C4-2B (cell line): ENCODE results near the gene NEU4.

ENCODE experiments used
- H3K27ac ChIP-seq: fragments of 450-650 bp; 2 replicates; pipeline ENCODE4 v1.5.1; 2017
- CTCF ChIP-seq: fragments of 450-650 bp; conservative IDR thresholded peaks from 2 replicates; pipeline ENCODE4 v1.5.1; 2017; ENCODE audit warnings: mild to moderate bottlenecking
- ZFX ChIP-seq: fragments of 450-650 bp; IDR thresholded peaks from 2 replicates; pipeline ENCODE4 v1.6.1; 2017

NEU4 gene

GRCh38 chr2:241861264-241861663 lies 52.3 kb downstream of the NEU4 start:
- TF ChIP-seq CTCF = no peak
- TF ChIP-seq ZFX = no peak

GRCh38 chr2:241862093-241862492 lies 53.1 kb downstream of the NEU4 start:
- no peak overlapping the region for H3K27ac ChIP-seq
- TF ChIP-seq CTCF = no peak
- no peak for TF ChIP-seq ZFX

More at GRCh38 chr2:241861264-241861663, 52.3 kb downstream of the NEU4 start:
- H3K27ac ChIP-seq = no peak overlapping the region

GRCh38 chr2:241862775-241863535 lies 54.0 kb downstream of the NEU4 start:
- TF ChIP-seq ZFX = no peak
- TF ChIP-seq CTCF = no peak
- no peak overlapping the region for H3K27ac ChIP-seq

- H3K27ac ChIP-seq = no peak overlapping the region
- TF ChIP-seq ZFX (no peak), CTCF (no peak)
Observed at GRCh38 chr2:241863536-241863954, 54.6 kb downstream of the NEU4 start.

- H3K27ac ChIP-seq = no peak overlapping the region
- no peak for TF ChIP-seq CTCF
- TF ChIP-seq ZFX = no peak
Observed at GRCh38 chr2:241864168-241864849, 55.3 kb downstream of the NEU4 start.

GRCh38 chr2:241864850-241865213 lies 55.8 kb downstream of the NEU4 start:
- TF ChIP-seq CTCF = no peak
- no peak for TF ChIP-seq ZFX
- no peak overlapping the region for H3K27ac ChIP-seq

- no peak overlapping the region for H3K27ac ChIP-seq
- TF ChIP-seq CTCF = no peak
- TF ChIP-seq ZFX = no peak
Observed at GRCh38 chr2:241865416-241865956, 56.5 kb downstream of the NEU4 start.
